Naive thymus-derived CD4-positive, alpha-beta T cell (primary cell): ENCODE data around the gene MAGI2. TPM values are rescaled to one million over a fixed set of nuclear protein-coding genes. Genes with fewer than 3 reads are reported as not detected.

Experiments
- ATAC-seq: fragments of 150-1000 bp; cut with Tn5 transposase; 2 replicates; pipeline ENCODE4 v1.10.0; 2021; ENCODE audit warnings: mild to moderate bottlenecking, moderate library complexity
- CTCF ChIA-PET: fragments of 350-600 bp; sonication (Branson Sonifier 250); formaldehyde crosslinking; loops from one replicate; lab custom pipeline; 2021; ENCODE audit warnings: antibody characterized with exemption; lab: Charles Lee
- POLR2A ChIA-PET: fragments of 350-600 bp; sonication (Branson Sonifier 250); formaldehyde crosslinking; loops from one replicate; lab custom pipeline; 2021; ENCODE audit warnings: antibody characterized with exemption, inconsistent platforms; lab: Charles Lee
- DNase-seq, 9 donors: peaks; one replicate each; pipeline versions ENCODE4 v3.0.0 to v3.0.0-alpha.2; 2020 to 2022; ENCODE audit warnings: mixed read lengths in 1 of 9
- H3K27ac ChIP-seq: one replicate; pipeline ENCODE4 v1.7.0; 2013; ENCODE audit warnings: mild to moderate bottlenecking, low read depth, low read length, moderate library complexity
- H3K27me3 ChIP-seq, 2 donors: one replicate each; pipeline ENCODE4 v1.7.0; 2013; ENCODE audit warnings: low read length in 2 of 2, mild to moderate bottlenecking in 2 of 2, moderate library complexity in 2 of 2; ENCODE audit not compliant: control insufficient read depth in 2 of 2, insufficient read depth in 2 of 2
- H3K36me3 ChIP-seq, 3 experiments: 1 replicate in 2 of 3; 2 replicates in 1 of 3; pipeline ENCODE4 v1.7.0; 2013; ENCODE audit warnings: low read length in 3 of 3, mild to moderate bottlenecking in 3 of 3, moderate library complexity in 1 of 3; ENCODE audit not compliant: insufficient read depth in 3 of 3, control insufficient read depth in 2 of 3
- H3K4me1 ChIP-seq, 2 donors: one replicate each; pipeline ENCODE4 v1.7.0; 2013; ENCODE audit warnings: low read length in 2 of 2, mild to moderate bottlenecking in 2 of 2, moderate library complexity in 1 of 2; ENCODE audit not compliant: control insufficient read depth in 2 of 2, insufficient read depth in 2 of 2
- H3K4me3 ChIP-seq: 2 replicates; pipeline ENCODE4 v1.7.0; 2013; ENCODE audit warnings: mild to moderate bottlenecking, low read length
- H3K9me3 ChIP-seq, 3 experiments: 1 replicate in 2 of 3; 2 replicates in 1 of 3; pipeline ENCODE4 v1.7.0; 2013; ENCODE audit warnings: low read length in 3 of 3; ENCODE audit not compliant: control insufficient read depth in 2 of 3
- H3K27ac Mint-ChIP-seq, 9 donors: one replicate each; pipeline ENCODE4 v1.8.0; 2020 to 2022; ENCODE audit warnings: mixed read lengths in 9 of 9, mild to moderate bottlenecking in 8 of 9, moderate library complexity in 5 of 9, inconsistent platforms in 2 of 9
- H3K27me3 Mint-ChIP-seq, 5 donors: one replicate each; pipeline ENCODE4 v1.8.0; 2021 to 2022; ENCODE audit warnings: mixed read lengths in 5 of 5, mild to moderate bottlenecking in 1 of 5
- H3K36me3 Mint-ChIP-seq, 5 donors: one replicate each; pipeline ENCODE4 v1.8.0; 2020 to 2022; ENCODE audit warnings: mixed read lengths in 5 of 5, mild to moderate bottlenecking in 3 of 5, inconsistent platforms in 1 of 5
- H3K4me1 Mint-ChIP-seq, 7 donors: one replicate each; pipeline ENCODE4 v1.8.0; 2020 to 2022; ENCODE audit warnings: mixed read lengths in 7 of 7, mild to moderate bottlenecking in 3 of 7, inconsistent platforms in 1 of 7
- H3K4me3 Mint-ChIP-seq, 10 donors: one replicate each; pipeline ENCODE4 v1.8.0; 2020 to 2022; ENCODE audit warnings: mild to moderate bottlenecking in 10 of 10, mixed read lengths in 10 of 10, moderate library complexity in 6 of 10, inconsistent platforms in 2 of 10
- H3K9me3 Mint-ChIP-seq, 11 donors: one replicate each; pipeline ENCODE4 v1.8.0; 2020 to 2022; ENCODE audit warnings: mixed read lengths in 11 of 11, mild to moderate bottlenecking in 4 of 11, inconsistent platforms in 1 of 11, moderate library complexity in 1 of 11
- intact Hi-C, 2 donors: fragments of 100-400 bp; cut with micrococcal nuclease; formaldehyde crosslinking; loops; one replicate each; pipeline ENCODE4 v1.15.1; 2023
- polyA plus RNA-seq, 2 donors: library from polyadenylated mRNA; unstranded; fragments of 300-500 nt; fragmentation: Illumina TruSeq; gene quantifications; one replicate each; pipeline ENCODE4 v1.2.3, GENCODE V29; 2021
- total RNA-seq, 6 experiments: library from RNA in 5 of 6; stranded (reverse) in 5 of 6; gene quantifications; 1 replicate in 5 of 6; 2 replicates in 1 of 6; pipeline ENCODE4 v1.2.3 and lab custom pipeline; 2021 to 2026

The MAGI2 gene
- total and polyA plus RNA-seq, 7 experiments from 2014 or later = 0.05 to 0.67 (median 0.15) TPM; not detected in 3

DNA sequence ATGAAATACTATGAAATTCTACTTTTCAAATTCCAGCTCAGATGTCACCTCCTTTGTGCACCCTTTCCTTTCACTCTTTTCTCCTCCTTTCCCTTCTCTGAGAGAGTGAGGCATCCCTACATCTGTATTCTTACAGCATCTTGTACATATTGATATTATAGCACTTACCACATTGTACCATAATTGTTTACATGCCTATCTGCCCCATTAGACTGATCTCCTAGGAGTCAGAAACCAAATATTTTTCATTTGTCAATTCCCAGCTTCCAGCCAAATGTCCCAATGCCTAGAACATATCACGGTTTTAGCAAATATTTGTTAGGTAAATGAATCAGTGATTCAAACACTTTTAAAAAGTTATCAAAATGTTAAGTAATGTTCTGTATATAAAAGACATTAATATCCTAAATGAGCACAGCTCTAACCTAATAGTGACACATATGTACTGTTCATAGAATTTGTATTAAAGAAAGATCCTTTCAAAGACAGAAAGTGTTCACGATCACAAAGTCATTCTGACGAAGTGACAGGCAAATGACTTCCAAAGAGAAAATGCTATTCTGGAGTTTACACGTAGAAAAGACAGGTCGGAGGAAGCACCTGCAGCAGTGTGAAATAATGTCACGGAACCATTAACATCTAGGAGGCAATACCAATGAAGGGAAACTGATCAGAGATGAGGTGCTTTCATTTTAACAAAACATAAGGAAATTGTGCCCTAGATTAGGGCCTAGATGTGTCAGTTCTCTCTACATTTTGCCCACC is 774.2 kb downstream of the MAGI2 start:
- Histone ChIP-seq H3K27ac (no peak overlapping the region), H3K36me3 (no peaks in the 10 kb centered on the region), H3K4me1 (no peaks in the 10 kb centered on the region), H3K9me3 (no peaks in the 10 kb centered on the region), H3K27me3 (no peaks in the 10 kb centered on the region), H3K4me3 (no peak overlapping the region)
- H3K36me3 Mint-ChIP-seq = no peaks in the 10 kb centered on the region
- H3K4me1 Mint-ChIP-seq = peaks cover 0 to 4% (median 0%) of the 10 kb centered on the region in 7 donors
- H3K27ac Mint-ChIP-seq = no peak overlapping the region
- H3K9me3 Mint-ChIP-seq = peaks cover 0 to 9% (median 1%) of the 10 kb centered on the region in 11 donors
- no peak for ATAC-seq
- DNase-seq = no peak
- no peak overlapping the region for H3K4me3 Mint-ChIP-seq
- H3K27me3 Mint-ChIP-seq = no peaks in the 10 kb centered on the region
- ChIA-PET POLR2A (no interaction called here), CTCF (no interaction called here)
- intact Hi-C loops = no loop called here

DNA sequence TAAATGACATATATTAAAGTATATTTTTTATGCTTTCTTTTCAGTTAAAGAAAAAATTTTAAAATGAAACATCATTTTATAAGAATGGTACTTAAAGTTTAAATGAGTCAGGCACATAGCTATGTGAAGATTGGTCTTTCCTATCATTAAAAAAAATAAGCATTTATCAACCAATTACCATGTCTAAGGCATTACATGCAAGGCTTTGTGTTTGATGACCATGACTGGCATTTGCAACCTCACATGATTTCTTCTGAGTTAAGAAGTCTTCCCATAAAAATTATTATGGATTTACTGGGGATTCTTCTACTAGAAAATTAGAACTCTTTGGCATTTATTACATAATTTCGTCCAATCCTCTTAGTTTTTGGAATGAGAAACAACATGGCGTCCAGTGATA is 776.1 kb downstream of the MAGI2 start:
- Histone ChIP-seq H3K27ac (no peak overlapping the region), H3K9me3 (no peaks in the 10 kb centered on the region), H3K27me3 (no peaks in the 10 kb centered on the region), H3K4me3 (no peak overlapping the region), H3K4me1 (no peaks in the 10 kb centered on the region), H3K36me3 (no peaks in the 10 kb centered on the region)
- Mint-ChIP-seq H3K27ac (no peak overlapping the region), H3K9me3 (peaks cover 0 to 4% (median 0%) of the 10 kb centered on the region in 11 donors), H3K36me3 (no peaks in the 10 kb centered on the region), H3K4me1 (peaks cover 0 to 4% (median 0%) of the 10 kb centered on the region in 7 donors), H3K4me3 (no peak overlapping the region), H3K27me3 (no peaks in the 10 kb centered on the region)
- no peak for ATAC-seq
- POLR2A ChIA-PET = no interaction called here
- intact Hi-C loops = no loop called here
- CTCF ChIA-PET = no interaction called here
- no peak for DNase-seq

DNA sequence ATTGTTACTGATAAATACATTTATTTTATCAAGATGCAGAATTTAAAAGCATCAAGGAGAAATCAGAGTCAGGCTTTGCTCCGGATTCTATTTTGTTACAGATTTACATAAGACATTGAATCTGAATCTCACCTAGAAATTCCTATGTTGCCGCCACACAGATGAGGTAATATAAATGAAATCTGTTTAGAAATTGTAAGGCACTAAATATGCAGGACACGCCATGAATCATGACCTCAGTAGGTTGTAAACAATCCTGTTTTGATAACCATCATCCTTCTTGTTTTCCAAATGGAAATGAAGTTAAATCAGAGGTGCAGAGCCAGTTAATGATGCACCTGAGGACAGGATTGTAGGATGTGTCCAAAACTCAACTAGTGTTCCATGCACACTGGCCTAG is 778.0 kb downstream of the MAGI2 start:
- Histone ChIP-seq H3K9me3 (no peaks in the 10 kb centered on the region), H3K27me3 (no peaks in the 10 kb centered on the region), H3K27ac (no peak overlapping the region), H3K4me3 (no peak overlapping the region), H3K36me3 (no peaks in the 10 kb centered on the region), H3K4me1 (no peaks in the 10 kb centered on the region)
- ATAC-seq (no peak), DNase-seq (no peak)
- H3K27me3 Mint-ChIP-seq = no peaks in the 10 kb centered on the region
- H3K36me3 Mint-ChIP-seq = no peaks in the 10 kb centered on the region
- CTCF ChIA-PET = no interaction called here
- intact Hi-C loops = no loop called here
- H3K4me3 Mint-ChIP-seq = no peak overlapping the region
- POLR2A ChIA-PET = no interaction called here
- H3K9me3 Mint-ChIP-seq = peaks cover 0 to 8% (median 0%) of the 10 kb centered on the region in 11 donors
- no peak overlapping the region for H3K27ac Mint-ChIP-seq
- peaks cover 0 to 4% (median 0%) of the 10 kb centered on the region in 7 donors for H3K4me1 Mint-ChIP-seq

DNA sequence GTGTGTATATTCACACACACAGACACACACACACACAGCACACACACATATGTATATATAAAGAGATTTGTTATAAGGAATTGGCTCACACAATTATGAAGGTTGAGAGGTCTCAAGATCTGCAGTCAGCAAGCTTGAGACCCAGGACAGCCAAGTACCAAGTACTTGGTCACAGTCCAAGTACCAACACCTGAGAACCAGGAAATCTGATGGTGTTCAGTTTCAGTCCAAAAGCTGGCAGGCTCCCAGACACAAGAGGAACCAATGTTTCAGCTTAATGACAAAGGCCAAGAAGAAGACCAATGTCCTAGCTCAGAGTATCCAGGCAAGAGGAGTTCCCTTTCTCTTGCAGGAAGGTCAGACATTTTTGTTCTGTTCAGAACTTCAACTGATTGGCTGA is 780.2 kb downstream of the MAGI2 start:
- no peak overlapping the region for H3K4me3 ChIP-seq
- no peak overlapping the region for H3K27ac ChIP-seq
- peaks cover 0 to 4% (median 1%) of the 10 kb centered on the region in 11 donors for H3K9me3 Mint-ChIP-seq
- ATAC-seq = no peak
- H3K27me3 Mint-ChIP-seq = no peaks in the 10 kb centered on the region
- no peaks in the 10 kb centered on the region for H3K4me1 Mint-ChIP-seq
- H3K9me3 ChIP-seq = no peaks in the 10 kb centered on the region
- no peaks in the 10 kb centered on the region for H3K36me3 Mint-ChIP-seq
- intact Hi-C loops = no loop called here
- no peak for DNase-seq
- H3K4me3 Mint-ChIP-seq = no peak overlapping the region
- ChIA-PET POLR2A (no interaction called here), CTCF (interaction anchor here (0.6 kb wide), 1 partner anchor 153 kb away, joined by 4 read pairs; no protein-coding TSS in a partner anchor)
- H3K27me3 ChIP-seq = no peaks in the 10 kb centered on the region
- no peak overlapping the region for H3K27ac Mint-ChIP-seq
- H3K4me1 ChIP-seq = no peaks in the 10 kb centered on the region
- no peaks in the 10 kb centered on the region for H3K36me3 ChIP-seq

DNA sequence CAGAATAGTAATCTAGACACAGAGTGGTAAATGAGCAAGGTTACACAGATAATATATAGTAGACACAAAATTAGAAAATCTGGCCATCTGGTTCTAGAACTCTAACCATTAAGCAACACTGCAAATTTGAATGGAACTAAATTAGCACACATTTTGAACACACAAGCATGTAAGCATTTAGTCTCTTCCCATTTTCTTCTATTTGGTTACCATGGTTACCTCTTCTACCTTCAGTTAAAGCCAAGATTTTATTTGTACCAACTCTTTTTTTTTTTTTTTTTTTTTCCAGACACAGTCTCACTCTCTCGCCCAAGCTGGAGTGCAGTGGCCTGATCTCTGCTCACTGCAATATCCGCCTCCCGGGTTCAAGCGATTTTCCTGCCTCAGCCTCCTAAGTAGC is 790.5 kb downstream of the MAGI2 start:
- H3K9me3 ChIP-seq = no peaks in the 10 kb centered on the region
- no peak overlapping the region for H3K27ac ChIP-seq
- no peak overlapping the region for H3K4me3 Mint-ChIP-seq
- H3K9me3 Mint-ChIP-seq = peaks cover 0 to 6% (median 2%) of the 10 kb centered on the region in 11 donors
- H3K4me3 ChIP-seq = no peak overlapping the region
- H3K4me1 Mint-ChIP-seq = no peaks in the 10 kb centered on the region
- H3K36me3 Mint-ChIP-seq = no peaks in the 10 kb centered on the region
- no peaks in the 10 kb centered on the region for H3K4me1 ChIP-seq
- ChIA-PET POLR2A (no interaction called here), CTCF (no interaction called here)
- no peak overlapping the region for H3K27ac Mint-ChIP-seq
- intact Hi-C loops = no loop called here
- H3K27me3 Mint-ChIP-seq = no peaks in the 10 kb centered on the region
- no peaks in the 10 kb centered on the region for H3K27me3 ChIP-seq
- ATAC-seq (no peak), DNase-seq (no peak)
- no peaks in the 10 kb centered on the region for H3K36me3 ChIP-seq

DNA sequence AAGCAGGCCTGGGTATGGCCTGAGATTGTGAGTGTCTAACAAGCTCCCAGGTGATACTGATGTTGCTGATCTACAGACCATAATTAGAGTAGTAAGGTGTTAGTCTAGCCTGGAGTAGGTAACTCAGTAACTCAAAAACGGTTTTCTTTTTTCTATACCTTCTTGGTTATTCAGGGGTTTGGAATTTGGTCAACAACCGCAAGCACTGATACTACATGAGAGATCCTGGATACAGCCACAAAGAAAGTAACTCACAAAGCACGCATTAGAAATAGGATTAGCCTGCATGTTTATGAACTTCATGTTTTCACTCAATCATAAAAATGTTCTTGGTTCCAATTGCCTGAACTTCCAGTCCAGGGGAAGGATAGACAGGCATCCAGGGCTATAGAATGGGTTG is 803.5 kb downstream of the MAGI2 start:
- H3K9me3 Mint-ChIP-seq = peaks cover 0 to 14% (median 5%) of the 10 kb centered on the region in 11 donors
- no peaks in the 10 kb centered on the region for H3K27me3 ChIP-seq
- H3K9me3 ChIP-seq = no peaks in the 10 kb centered on the region
- H3K4me3 ChIP-seq = no peak overlapping the region
- H3K27ac ChIP-seq = no peak overlapping the region
- no peaks in the 10 kb centered on the region for H3K36me3 Mint-ChIP-seq
- DNase-seq (no peak), ATAC-seq (no peak)
- H3K27ac Mint-ChIP-seq = no peak overlapping the region
- no peaks in the 10 kb centered on the region for H3K36me3 ChIP-seq
- CTCF ChIA-PET = no interaction called here
- no peaks in the 10 kb centered on the region for H3K4me1 Mint-ChIP-seq
- H3K4me1 ChIP-seq = no peaks in the 10 kb centered on the region
- intact Hi-C loops = loop anchor here in 1 of 2 donors (10.0 kb wide), 1 partner anchor 135 kb away; no protein-coding TSS in a partner anchor
- POLR2A ChIA-PET = no interaction called here
- no peaks in the 10 kb centered on the region for H3K27me3 Mint-ChIP-seq
- no peak overlapping the region for H3K4me3 Mint-ChIP-seq

DNA sequence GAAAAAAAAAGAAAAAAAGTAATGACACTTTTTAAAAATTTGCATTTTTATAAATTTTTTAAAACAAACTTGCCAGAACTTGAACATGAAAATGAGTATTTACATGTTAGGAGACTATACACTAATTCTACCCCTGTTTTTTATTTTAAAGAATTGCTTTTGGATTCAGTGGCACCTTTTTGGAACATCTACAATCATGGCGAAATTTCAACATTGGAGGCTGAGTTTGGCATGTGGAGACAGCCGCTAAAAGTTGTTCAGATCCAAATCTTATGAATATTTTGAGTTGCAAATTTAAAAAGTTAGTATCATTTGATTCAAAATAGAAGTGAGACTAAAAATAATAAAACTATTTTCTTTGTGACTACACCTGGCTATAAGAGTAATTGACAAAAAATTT is 804.2 kb downstream of the MAGI2 start:
- H3K27ac Mint-ChIP-seq = no peak overlapping the region
- H3K27ac ChIP-seq = no peak overlapping the region
- DNase-seq (no peak), ATAC-seq (no peak)
- ChIA-PET POLR2A (no interaction called here), CTCF (no interaction called here)
- no peaks in the 10 kb centered on the region for H3K36me3 ChIP-seq
- no peaks in the 10 kb centered on the region for H3K36me3 Mint-ChIP-seq
- intact Hi-C loops = no loop called here
- no peaks in the 10 kb centered on the region for H3K27me3 ChIP-seq
- H3K9me3 Mint-ChIP-seq = peaks cover 0 to 14% (median 5%) of the 10 kb centered on the region in 11 donors
- H3K4me1 Mint-ChIP-seq = no peaks in the 10 kb centered on the region
- H3K9me3 ChIP-seq = no peaks in the 10 kb centered on the region
- no peak overlapping the region for H3K4me3 ChIP-seq
- H3K4me3 Mint-ChIP-seq = no peak overlapping the region
- H3K4me1 ChIP-seq = no peaks in the 10 kb centered on the region
- H3K27me3 Mint-ChIP-seq = no peaks in the 10 kb centered on the region
